Tibial nerve (tissue), 4 donors: Measurements from ENCODE around the gene URB1. TPM values are rescaled to one million over a fixed set of nuclear protein-coding genes. Genes with fewer than 3 reads are reported as not detected.

Source experiments
- DNase-seq, 2 donors: peaks; one replicate each; pipeline ENCODE4 v3.0.0-alpha.2; 2019; ENCODE audit warnings: low spot score in 2 of 2
- H3K27ac ChIP-seq, 4 donors: fragments of 200-600 bp; sonication (generic) in 3 of 4; one replicate each; pipeline ENCODE4 v1.5.1; 2017 to 2019; ENCODE audit warnings: mild to moderate bottlenecking in 1 of 4
- H3K27me3 ChIP-seq, 2 donors: fragments of 200-600 bp; sonication (generic) in 1 of 2; one replicate each; pipeline versions ENCODE4 v1.5.1 to v1.6.0; 2017 to 2019
- H3K36me3 ChIP-seq, 3 donors: fragments of 200-600 bp; sonication (generic); one replicate each; pipeline ENCODE4 v1.5.1; 2018 to 2019
- H3K4me1 ChIP-seq, 4 donors: fragments of 200-600 bp; sonication (generic) in 3 of 4; one replicate each; pipeline ENCODE4 v1.5.1; 2017 to 2019
- H3K4me3 ChIP-seq, 4 donors: fragments of 200-600 bp; sonication (generic) in 3 of 4; one replicate each; pipeline ENCODE4 v1.5.1; 2017 to 2019; ENCODE audit warnings: mild to moderate bottlenecking in 1 of 4, moderate library complexity in 1 of 4
- H3K9me3 ChIP-seq, 4 donors: fragments of 200-600 bp; sonication (generic) in 3 of 4; one replicate each; pipeline ENCODE4 v1.5.1; 2017 to 2019
- CTCF ChIP-seq, 5 experiments: fragments of 200-600 bp in 3 of 5; fragments of 450-650 bp in 2 of 5; sonication (generic) in 3 of 5; IDR thresholded peaks; one replicate each; pipeline ENCODE4 v1.5.1; 2016 to 2019; ENCODE audit warnings: antibody characterized with exemption in 5 of 5, mild to moderate bottlenecking in 3 of 5, moderate library complexity in 2 of 5
- EP300 ChIP-seq, 2 donors: sonication (generic); formaldehyde crosslinking; IDR thresholded peaks; one replicate each; pipeline ENCODE4 v1.6.1; 2017; ENCODE audit warnings: antibody characterized with exemption in 2 of 2, mild to moderate bottlenecking in 1 of 2
- POLR2A ChIP-seq, 2 donors: fragments of 450-650 bp; IDR thresholded peaks; one replicate each; pipeline ENCODE4 v1.6.1; 2017; ENCODE audit warnings: antibody characterized with exemption in 2 of 2, mild to moderate bottlenecking in 2 of 2, moderate library complexity in 2 of 2
- WGBS, 2 donors: methylation state at CpG; one replicate each; pipeline ENCODE4 v1.1.5; 2018; 5-methylcytosine and 5-hydroxymethylcytosine counted together
- total RNA-seq, 4 donors: library from RNA; depleted of rRNA; stranded (reverse); fragments of >200 nt; gene quantifications; one replicate each; pipeline ENCODE4 v1.1.0, GENCODE V29; 2016

Gene URB1
- total RNA-seq, 4 donors from 2014 or later = 18.6 to 29.4 (median 22.2) TPM

- H3K9me3 ChIP-seq = no peaks in the 10 kb centered on the region
- 36 to 46% methylated on average over 22 of the region's 22 CpGs for WGBS, 2 donors
- TF ChIP-seq CTCF (IDR thresholded peaks at IDR 0.05) = peak; percentile 31 to 65 (median 58)
- no peak for TF ChIP-seq EP300 (IDR thresholded peaks at IDR 0.05)
- TF ChIP-seq POLR2A (IDR thresholded peaks at IDR 0.05) = no peak
- H3K36me3 ChIP-seq = peaks cover 0 to 42% (median 0%) of the 10 kb centered on the region in 3 donors
- peaks cover 0 to 15% (median 0%) of the 10 kb centered on the region in 4 donors for H3K4me1 ChIP-seq
- no peaks in the 10 kb centered on the region for H3K27me3 ChIP-seq
- H3K27ac ChIP-seq = peak overlapping the region; percentile 33 to 83 (median 53)
- DNase-seq = no peak
- no peak overlapping the region for H3K4me3 ChIP-seq
These were observed 86.6 kb downstream of the URB1 start for GRCh38 chr21:32306021-32306780.

GRCh38 chr21:32304998-32305397 lies 87.8 kb downstream of the URB1 start:
- H3K36me3 ChIP-seq = peaks cover 0 to 30% (median 0%) of the 10 kb centered on the region in 3 donors
- no peak for TF ChIP-seq CTCF (IDR thresholded peaks at IDR 0.05)
- no peak for TF ChIP-seq POLR2A (IDR thresholded peaks at IDR 0.05)
- TF ChIP-seq EP300 (IDR thresholded peaks at IDR 0.05) = no peak
- no peaks in the 10 kb centered on the region for H3K9me3 ChIP-seq
- peaks cover 0 to 15% (median 0%) of the 10 kb centered on the region in 4 donors for H3K4me1 ChIP-seq
- no peaks in the 10 kb centered on the region for H3K27me3 ChIP-seq
- no peak overlapping the region for H3K4me3 ChIP-seq
- 96 to 97% methylated on average over 7 of the region's 7 CpGs for WGBS, 2 donors
- DNase-seq = no peak
- H3K27ac ChIP-seq = peak overlapping the region in 2 of 4 donors; percentile 71 to 83

GRCh38 chr21:32303385-32303784 lies 89.4 kb downstream of the URB1 start:
- DNase-seq = no peak
- no peak overlapping the region for H3K27ac ChIP-seq
- peaks cover 0 to 15% (median 0%) of the 10 kb centered on the region in 4 donors for H3K4me1 ChIP-seq
- no peaks in the 10 kb centered on the region for H3K9me3 ChIP-seq
- no peak overlapping the region for H3K4me3 ChIP-seq
- TF ChIP-seq CTCF (IDR thresholded peaks at IDR 0.05) = no peak
- TF ChIP-seq EP300 (IDR thresholded peaks at IDR 0.05) = no peak
- TF ChIP-seq POLR2A (IDR thresholded peaks at IDR 0.05) = no peak
- peaks cover 0 to 14% (median 0%) of the 10 kb centered on the region in 3 donors for H3K36me3 ChIP-seq
- no peaks in the 10 kb centered on the region for H3K27me3 ChIP-seq
- 96 to 100% methylated on average over 1 of the region's 1 CpG for WGBS, 2 donors

GRCh38 chr21:32302560-32302959 lies 90.3 kb downstream of the URB1 start:
- H3K4me3 ChIP-seq = no peak overlapping the region
- H3K4me1 ChIP-seq = peaks cover 0 to 15% (median 0%) of the 10 kb centered on the region in 4 donors
- no peak for DNase-seq
- H3K36me3 ChIP-seq = peaks cover 0 to 6% (median 0%) of the 10 kb centered on the region in 3 donors
- no peaks in the 10 kb centered on the region for H3K9me3 ChIP-seq
- no peak overlapping the region for H3K27ac ChIP-seq
- H3K27me3 ChIP-seq = no peaks in the 10 kb centered on the region
- 91 to 95% methylated on average over 6 of the region's 6 CpGs for WGBS, 2 donors
- TF ChIP-seq EP300 (IDR thresholded peaks at IDR 0.05) (no peak), POLR2A (IDR thresholded peaks at IDR 0.05) (no peak), CTCF (IDR thresholded peaks at IDR 0.05) (no peak)

- H3K27me3 ChIP-seq = no peaks in the 10 kb centered on the region
- no peak overlapping the region for H3K27ac ChIP-seq
- H3K4me1 ChIP-seq = peaks cover 0 to 14% (median 0%) of the 10 kb centered on the region in 4 donors
- peaks cover 0 to 5% (median 0%) of the 10 kb centered on the region in 3 donors for H3K36me3 ChIP-seq
- H3K4me3 ChIP-seq = no peak overlapping the region
- 85 to 86% methylated on average over 2 of the region's 2 CpGs for WGBS, 2 donors
- H3K9me3 ChIP-seq = no peaks in the 10 kb centered on the region
- no peak for TF ChIP-seq CTCF (IDR thresholded peaks at IDR 0.05)
- TF ChIP-seq EP300 (IDR thresholded peaks at IDR 0.05) = no peak
- no peak for TF ChIP-seq POLR2A (IDR thresholded peaks at IDR 0.05)
- no peak for DNase-seq
These were observed 91.2 kb downstream of the URB1 start for GRCh38 chr21:32301596-32301995.
